HG03378 (cell line): ENCODE data around the gene CACNA1D.
"Not testable (repeated sequence)": the region's sequence is repeated elsewhere in the genome, so short reads cannot be mapped to it uniquely, and the experiment has no call there.

ENCODE experiments used
- ATAC-seq: cut with Tn5 transposase; IDR thresholded peaks from one replicate; pipeline ENCODE4 v1.9.1; 2021; ENCODE audit warnings: mild to moderate bottlenecking, moderate library complexity; ENCODE audit not compliant: unreplicated experiment

Gene CACNA1D

DNA sequence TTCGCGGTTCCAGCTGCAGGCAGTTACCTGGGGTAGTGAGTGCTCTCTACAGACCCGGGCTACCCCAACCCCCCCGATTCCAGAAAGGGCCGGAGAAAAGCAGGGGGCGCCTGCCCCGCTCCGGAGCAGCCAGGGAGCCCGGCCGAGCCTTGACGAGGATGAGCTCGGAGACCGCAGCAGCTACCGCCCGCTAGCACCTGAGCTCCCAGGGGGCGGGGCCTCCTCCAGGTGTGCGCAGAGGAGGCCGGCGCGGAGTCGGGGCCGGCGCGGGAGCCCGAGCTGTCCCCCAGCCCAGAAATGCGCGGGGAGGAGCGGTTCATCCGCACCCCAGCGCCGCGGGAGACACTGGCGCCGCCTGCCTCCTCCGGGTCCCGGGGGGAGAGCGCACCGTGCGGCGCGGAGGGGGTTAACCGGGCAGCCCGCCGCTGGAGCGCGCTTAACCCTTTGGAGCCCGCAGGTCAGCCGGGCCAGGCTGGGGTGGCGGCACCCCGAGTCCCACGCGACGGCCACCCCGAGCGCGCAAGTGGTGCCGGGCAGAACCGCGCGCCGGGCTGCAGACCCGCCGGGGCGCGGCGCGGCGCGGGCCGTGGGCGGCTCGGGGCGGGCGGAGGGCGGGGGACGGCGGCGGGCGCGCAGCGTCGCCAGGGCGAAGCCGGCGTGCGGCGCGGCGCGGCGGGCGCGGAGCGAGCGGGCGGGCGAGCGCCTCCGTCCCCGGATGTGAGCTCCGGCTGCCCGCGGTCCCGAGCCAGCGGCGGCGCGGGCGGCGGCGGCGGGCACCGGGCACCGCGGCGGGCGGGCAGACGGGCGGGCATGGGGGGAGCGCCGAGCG is at the start of gene CACNA1D:
Gene CACNA1D (plus strand): TSS at position 649 of the 829 bp plus-strand sequence. CDS start 556 bp downstream, outside the sequence.
- ATAC-seq = no peak

DNA sequence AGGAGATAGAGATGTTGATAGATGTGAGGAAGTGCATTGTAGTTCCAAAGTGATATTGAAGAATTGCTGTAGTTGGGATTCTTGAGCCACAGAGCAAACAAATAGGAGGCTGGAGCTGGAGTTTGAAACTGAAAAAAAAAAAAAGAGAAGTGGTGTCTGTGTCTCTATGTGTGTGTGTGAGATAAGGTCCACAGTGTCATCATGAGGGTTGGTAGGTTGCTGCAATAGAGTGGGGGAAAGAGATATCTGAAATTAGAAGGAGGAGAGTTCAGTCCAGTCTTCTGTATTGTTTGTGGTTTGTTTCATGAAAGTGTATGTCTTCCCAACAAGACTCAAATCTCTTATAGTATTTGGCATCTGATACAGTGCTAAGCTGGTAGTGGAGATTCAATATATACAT is 37.3 kb upstream of the CACNA1D start:
- no peak for ATAC-seq

DNA sequence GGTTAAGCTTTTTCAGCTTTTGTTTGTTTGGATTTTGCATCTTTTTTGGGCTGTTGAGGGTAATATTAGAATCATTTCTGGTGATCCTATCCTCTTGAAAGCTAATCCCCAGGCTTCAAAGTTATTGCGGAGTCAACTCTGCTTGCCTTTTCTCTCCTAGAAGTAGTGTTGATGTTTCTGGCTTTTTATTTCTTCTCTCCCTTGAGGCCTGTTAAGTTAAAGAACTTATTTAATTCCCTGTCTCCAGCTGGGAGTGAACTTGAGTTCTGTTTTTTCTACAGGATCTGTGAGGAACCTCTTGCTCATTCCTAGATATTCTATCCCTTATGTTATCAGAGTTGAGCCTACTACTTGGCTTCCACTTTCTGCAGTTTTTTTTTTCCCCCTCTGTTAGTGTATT is 34.1 kb upstream of the CACNA1D start:
- ATAC-seq = no peak

DNA sequence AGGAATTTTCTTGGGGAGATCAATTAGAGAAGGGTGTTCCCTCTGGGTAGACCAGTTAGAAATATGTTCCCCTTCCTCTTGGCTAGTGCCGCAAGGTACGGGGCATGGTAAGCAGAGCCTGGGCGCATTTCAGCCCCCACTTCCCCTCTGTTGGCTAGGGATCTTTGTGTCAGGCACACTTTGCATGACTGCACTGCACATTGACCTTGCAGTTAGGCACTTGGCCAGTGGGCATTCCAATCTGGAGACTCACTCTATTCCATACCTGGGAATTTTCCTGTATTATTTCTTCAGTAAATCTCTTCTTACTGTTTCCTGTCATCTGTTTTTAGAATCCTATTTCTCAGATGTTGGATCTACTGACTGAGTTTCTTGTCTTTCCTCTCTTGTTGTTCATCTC is 30.0 kb upstream of the CACNA1D start:
- ATAC-seq = no peak

DNA sequence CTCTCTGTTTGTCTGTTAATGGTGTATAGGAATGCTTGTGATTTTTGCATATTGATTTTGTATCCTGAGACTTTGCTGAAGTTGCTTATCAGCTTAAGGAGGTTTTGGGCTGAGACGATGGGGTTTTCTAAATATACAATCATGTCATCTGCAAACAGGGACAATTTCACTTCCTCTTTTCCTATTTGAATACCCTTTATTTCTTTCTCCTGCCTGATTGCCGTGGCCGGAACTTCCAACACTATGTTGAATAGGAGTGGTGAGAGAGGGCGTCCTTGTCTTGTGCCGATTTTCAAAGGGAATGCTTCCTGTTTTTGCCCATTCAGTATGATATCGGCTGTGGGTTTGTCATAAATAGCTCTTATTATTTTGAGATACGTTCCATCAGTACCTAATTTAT is 24.7 kb upstream of the CACNA1D start:
- ATAC-seq = not testable (repeated sequence)

DNA sequence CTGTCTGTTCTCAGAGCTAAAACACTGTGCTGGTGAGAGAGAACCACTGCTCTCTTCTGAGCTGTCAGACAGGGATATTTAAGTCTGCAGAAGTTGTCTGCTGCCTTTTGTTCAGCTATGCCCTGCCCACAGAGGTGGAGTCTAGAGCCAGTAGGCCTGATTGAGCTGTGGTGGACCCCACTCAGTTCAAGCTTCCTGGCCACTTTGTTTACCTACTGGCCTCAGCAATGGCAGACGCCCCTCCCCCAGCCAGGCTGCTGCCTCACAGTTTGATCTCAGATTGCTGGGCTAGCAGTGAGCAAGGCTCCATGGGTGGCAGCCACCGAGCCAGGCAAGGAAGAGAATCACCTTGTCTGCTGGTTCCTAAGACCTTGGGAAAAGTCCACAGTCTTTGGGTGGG is 21.0 kb upstream of the CACNA1D start:
- ATAC-seq = no peak

DNA sequence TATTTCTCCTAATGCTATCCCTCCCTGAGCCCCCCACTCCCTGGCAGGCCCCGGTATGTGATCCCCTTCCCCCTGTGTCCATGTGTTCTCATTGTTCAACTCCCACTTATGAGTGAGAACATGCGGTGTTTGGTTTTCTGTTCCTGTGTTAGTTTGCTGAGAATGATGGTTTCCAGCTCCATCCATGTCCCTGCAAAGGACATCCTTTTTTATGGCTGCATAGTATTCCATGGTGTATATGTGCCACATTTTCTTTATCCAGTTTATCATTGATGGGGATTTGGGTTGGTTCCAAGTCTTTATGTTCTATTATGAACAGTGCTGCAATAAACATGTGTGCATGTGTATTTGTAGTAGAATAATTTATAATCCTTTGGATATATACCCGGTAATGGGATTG is 18.0 kb upstream of the CACNA1D start:
- ATAC-seq = not testable (repeated sequence)

DNA sequence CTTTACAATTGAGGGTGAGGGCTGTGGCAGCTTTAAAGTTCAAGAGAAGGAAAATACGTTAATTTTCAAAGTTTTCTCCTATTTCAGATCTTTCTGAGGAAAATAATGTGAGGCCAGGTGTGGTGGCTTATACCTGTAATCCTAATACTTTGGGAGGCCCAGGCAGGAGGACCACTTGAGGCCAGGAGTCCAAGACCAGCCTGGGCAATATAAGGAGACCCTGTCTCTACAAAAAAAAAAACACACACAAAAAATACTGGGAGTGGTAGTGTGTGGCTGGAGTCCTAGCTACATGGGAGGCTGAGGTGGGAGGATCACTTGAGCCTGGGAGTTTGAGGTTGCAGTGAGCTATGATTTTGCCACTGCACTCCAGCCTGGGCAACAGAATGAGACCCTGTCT is 16.7 kb upstream of the CACNA1D start:
- ATAC-seq = not testable (repeated sequence)

DNA sequence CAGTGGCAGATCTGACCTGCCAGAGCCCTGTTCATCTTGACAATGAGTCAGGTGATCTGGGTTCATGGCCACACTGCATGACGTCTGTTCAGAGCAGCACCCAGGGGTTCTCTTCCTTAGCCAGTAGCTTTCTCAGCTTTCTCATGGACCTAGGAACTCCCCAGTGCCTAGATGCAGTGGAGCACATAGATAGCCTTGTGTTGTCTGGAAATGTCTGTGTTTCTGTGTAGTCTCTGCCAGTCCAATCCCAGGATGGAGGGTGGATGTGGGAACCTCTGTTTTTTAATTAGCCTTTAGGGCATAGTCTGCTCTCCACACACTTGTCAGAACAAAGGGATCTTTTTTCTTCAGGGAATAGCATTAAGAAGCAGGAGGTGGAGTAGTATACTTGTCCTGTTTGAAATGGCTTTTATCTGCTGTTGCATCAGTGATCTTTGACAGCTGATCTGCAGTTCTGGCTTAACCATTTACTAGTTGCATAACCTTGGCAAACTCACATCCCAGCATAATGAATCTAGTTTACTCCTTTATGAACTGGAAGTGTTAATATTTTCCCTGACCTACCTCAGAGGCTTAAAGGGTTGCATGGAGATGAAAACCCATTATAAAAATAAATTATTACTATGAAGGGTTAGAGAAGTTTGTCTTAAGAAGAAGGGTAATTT is 16.1 kb upstream of the CACNA1D start:
- ATAC-seq = no peak

DNA sequence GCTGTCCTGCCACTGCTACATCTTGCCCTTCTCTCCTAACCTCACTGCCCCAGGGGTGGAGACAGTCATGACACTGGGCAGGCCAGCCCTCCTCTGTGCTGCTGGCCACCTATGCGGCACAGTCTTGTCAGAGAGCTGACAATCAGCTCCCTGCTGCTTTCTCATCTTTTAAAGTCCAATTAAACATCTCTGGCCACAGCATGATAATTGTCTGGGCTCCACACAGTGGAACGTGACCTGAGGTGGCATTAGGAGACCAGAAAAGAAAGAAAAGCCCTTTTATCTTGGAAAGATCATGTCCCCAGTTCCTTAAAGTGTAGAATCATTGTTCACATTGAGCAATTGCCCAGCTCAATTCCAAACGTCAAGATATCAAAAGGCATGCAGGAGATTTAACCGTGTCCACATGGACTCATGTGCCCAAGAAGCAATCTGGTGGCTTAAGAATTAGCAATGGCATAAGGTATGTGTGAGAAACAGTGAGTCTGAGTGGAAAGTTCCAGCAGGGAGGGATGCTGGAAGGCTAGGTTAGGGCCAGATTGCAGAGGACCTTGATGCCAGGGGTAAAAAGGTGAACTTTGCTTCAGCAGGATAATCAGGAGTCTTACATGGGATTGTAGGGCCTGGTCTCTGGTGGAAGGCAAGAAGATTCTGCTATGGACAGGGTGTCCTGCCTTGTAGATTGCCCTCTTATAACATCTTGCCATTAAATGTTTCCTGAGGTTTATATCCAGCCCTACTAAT is 15.3 kb upstream of the CACNA1D start:
- no peak for ATAC-seq

DNA sequence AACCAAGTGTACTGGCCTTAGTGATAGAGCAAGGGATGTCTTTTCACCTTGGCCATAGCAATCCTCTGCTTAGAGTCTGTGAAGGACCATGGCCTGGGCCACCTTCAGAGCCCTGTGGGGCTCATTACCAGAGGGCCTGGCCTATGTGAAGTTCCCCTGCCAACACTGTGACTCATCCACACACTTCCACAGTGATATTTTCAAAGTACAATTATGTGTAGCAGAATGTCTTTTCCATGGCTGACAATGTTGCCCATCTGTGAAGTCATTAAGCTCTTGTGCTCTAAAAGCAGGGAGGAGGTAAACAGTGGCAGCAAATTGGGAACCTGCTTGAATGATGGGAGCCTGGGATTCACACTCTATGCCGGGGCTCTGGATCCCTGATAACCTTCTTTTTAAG is 12.2 kb upstream of the CACNA1D start:
- ATAC-seq = no peak

DNA sequence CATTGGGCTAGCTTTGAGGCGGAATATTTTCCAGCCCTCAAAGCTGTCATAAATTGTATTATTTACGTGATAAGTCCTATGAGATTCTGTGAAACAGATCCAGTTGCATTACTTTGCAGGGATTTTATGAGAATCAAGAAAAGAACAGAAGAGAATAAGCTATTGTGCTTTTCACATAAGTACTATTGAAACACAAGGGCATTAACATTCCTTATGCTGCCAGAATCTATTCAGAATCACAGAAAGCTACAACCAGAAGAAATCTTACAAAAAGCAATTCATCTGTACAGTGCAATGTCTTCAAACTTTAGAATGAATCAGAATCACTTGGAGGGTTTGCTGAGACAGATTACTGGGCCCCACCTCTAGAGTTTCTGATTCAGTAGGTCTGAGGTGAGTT is 10.6 kb upstream of the CACNA1D start:
- no peak for ATAC-seq

DNA sequence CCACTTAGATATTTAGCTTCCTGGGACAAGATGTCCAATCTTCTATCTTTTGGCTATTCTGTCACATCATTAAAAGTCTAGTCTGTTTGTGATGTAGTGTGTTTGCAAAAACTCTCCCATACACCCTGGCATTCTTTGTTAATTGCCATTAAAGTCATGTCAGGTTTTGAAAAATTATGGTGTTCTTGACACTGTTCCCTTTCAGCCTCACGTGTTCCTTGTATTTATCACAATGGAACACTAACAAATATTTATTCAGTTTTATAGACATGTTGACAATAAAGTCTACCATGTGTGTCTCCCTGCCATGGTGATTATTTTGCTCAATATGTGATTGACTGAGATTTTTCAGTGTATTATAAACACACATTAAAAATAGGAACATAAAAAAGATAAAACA is 9.4 kb upstream of the CACNA1D start:
- no peak for ATAC-seq

DNA sequence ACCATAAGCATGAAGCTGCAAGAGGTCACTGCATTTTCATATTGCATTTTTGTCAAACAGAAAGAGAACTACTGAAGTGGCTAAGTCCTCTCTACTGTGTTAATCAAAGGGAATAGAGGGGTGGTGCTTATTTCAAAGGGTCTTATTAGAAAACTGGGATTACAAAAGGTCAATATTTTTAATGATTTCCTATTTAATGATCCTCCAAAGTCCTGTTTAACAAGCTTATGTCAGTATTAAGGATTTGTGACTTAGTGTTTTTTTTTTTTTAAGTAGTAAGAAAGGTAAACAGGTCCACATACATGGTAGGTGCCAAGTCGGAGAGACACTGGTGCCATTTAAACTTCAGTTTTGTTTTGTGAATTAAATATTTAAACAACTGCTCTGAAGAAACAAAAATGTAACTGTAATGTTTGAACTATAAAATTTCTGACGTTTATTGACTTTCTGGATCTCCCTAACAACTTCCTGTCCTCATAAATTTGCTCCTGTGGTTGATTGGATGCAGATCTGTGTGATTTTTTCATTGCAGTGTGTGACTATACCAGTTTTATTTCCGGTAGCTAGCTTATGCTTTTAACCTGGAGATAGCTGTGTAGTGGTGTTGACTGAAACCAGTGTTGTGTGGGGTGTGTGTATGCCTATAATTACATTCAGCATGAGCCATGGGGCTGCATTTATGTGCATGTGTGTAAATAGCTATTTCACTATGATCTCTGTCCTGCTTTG is 8.6 kb upstream of the CACNA1D start:
- no peak for ATAC-seq

DNA sequence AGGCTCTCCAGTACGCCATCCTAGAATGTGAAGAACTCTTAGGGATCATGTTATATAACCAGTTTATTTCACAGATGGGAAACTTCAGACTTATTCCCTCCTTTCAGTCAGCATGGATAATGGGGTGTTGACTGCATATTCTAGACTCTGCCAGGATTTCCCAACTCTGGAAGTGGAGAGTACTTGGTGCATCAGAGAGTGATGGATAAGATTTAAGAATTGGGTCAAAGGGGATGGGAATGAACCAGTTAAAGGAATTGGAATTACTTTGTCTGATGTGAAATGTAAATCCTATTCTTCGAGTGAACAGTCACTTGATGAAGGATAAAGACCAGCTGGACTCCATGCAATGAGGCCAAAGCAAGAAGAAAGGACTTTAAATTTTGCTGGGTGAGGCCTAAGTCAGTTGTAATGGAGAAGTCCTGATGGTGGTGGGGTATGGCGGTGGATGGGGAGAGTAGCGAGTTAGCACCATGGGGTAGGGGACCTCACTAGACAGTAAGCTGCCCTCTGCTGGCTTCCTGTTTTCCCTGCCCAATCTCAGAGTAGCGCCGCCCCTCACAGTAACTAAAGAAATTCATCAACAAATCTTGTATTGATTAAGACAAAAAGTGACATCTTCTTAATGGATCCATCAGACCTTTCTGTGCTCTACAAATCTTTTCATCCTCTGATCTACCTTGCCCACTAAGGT is 7.3 kb upstream of the CACNA1D start:
- ATAC-seq = no peak

DNA sequence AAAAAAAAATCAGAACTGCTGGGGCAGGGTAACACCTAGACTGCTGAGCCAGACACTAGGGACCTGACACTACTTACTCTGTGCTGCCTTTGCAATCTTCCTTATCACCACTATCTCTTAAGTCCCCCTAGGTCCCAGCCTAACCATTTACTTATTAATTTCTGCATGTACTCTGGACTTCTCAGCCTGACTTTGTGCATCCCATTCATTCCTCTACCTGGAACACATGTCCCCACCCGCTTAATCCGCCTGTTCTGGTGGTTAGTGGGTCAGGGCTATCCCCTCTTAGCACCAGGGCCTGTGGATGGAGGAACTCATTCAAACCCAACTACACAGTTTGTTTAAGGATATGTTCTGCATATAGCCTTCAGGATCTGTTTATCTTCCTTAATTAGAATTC is 5.0 kb upstream of the CACNA1D start:
- ATAC-seq = no peak

DNA sequence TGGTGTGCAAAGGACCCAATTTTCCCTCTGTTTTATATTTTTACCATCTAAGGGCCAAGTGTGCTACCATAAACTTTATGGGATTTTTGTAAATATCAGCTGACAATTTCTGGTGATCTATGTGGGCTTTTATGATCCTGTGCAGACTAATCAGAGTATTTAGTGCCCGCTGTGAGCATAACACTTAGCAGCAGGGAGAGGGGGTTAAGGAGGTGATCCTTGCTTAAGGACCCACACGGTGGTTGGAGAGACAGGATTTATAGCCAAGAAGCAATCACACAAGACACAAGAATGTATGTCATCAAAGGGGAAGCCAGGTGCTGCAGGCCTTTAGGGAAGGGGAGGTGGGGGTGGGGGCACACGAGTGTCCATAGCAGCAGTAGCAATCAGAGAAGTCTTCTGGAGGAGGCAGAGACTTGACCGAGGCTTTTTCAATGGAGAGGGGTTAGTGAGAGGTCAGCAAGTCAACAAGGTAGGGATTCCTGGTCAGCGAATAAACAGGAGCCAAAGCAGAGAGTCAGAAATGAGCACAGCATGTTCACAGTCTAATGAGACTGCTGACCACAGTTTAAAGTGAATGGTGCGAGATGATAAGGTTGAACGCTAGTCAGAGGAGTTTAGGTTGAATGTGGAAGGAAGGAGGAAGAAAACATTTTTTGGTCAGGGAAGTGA is 4.5 kb upstream of the CACNA1D start:
- no peak for ATAC-seq

DNA sequence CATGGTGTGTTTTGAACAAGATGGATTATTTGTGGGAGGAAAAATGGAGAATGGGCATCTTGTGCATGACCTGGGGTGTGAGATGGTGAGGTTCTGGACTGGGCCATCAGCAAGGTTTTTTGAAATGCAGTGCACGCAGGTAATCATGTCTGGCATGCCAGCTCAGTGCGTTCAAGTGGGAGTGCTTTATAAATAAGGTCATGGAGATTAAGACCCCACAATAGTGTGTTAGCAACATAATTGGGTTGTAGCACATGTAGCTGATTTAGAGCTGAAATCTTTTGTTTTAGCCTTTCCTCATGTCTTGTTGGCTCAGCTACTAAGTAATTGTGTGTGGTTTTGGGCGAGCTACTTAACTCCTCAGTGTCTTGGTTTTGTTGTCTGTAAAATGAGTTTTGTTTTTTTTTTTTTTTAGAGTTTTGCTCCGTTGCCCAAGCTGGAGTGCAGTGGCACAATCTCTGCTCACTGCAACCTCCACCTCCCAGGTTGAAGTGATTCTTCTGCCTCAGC is 3.9 kb upstream of the CACNA1D start:
- no peak for ATAC-seq

DNA sequence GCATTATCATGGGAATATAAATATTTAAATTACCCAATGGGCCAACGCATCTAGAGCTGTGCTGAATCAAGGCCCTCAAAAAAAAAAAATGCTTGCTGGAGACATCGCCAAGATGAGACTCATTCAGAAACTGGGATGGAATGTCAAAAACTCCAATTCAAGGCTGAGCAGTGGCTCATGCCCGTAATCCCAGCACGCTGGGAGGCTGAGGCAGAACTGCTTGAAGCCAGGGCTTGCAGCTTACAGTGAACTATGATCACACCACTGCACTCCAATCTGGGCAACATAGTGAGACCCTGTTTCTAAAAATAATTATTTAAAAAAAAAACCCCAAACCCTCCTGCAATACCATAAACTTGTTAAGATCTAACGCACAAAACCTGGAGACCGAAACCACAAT is 3.1 kb upstream of the CACNA1D start:
- no peak for ATAC-seq

DNA sequence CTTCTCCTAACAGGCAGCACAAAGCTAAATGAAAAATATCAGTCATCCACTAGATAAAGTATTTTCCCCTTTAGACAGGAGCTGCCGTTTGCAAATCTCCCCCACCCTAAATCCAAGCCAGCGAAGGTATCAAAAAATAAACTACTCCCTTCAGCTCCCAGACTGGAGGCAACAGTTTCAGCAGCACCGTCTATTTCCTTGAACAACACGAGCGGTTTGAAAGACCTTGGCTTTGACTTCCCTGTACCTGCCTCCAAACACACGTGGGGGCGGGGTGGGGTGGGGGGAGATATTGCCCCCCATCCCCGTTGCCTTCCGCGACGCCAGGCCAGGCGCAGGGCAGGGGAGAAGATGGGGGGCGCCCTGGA is 832 bp upstream of the CACNA1D start:
- ATAC-seq = no peak
